ENCODE results near the gene ALG3. TPM values are rescaled to one million over a fixed set of nuclear protein-coding genes. Genes with fewer than 3 reads are reported as not detected.

Gene ALG3
- total and polyA plus RNA-seq, 9 of the 15 experiments (the other 6 are each of a cell fraction or from before 2014, with no cell fraction given) = 37.5 to 107 (median 80.1) TPM

DNA sequence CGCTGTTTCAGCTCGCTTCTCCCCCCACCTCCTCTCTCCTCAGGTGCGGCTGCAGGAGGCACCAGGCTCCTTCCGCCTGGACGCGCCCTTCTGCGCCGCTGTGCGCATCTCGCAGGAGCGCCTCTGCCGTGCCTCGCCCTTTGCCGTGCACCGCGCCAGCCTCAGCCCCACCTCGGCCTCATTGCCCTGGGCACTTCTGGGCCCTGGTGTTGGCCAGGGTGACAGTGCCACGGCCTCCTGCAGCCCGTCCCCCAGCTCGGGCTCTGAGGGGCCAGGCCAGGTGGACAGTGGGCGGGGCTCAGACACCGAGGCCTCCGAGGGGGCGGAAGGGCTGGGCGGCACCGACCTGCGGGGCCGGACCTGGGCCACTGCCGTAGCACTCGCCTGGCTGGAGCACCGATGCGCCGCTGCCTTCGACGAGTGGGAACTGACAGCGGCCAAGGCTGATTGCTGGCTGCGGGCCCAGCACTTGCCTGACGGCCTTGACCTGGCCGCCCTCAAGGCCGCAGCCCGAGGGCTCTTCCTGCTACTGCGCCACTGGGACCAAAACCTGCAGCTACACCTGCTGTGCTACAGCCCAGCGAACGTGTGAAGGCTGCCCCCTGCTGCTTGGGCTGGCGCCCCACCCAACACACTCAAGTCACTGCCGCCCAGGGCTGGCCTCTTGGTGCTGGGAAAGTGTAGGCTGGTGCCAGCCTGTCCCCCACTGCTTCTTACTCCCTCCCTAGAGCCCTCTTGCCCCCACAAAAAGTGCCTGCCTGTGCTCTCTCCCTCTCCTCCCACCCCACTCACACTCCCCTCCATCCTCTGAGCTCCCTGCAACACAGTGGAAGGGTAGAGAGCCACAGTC, 7.1 kb downstream of the ALG3 start (continued):
- no peak for TF ChIP-seq NFATC3 (IDR thresholded peaks at IDR 0.05)
- TF ChIP-seq, protein P1, sequence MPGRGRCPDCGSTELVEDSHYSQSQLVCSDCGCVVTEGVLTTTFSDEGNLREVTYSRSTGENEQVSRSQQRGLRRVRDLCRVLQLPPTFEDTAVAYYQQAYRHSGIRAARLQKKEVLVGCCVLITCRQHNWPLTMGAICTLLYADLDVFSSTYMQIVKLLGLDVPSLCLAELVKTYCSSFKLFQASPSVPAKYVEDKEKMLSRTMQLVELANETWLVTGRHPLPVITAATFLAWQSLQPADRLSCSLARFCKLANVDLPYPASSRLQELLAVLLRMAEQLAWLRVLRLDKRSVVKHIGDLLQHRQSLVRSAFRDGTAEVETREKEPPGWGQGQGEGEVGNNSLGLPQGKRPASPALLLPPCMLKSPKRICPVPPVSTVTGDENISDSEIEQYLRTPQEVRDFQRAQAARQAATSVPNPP (IDR thresholded peaks at IDR 0.05; ENCODE audit: borderline replicate concordance, insufficient read depth, insufficient read length) = no peak
- TF ChIP-seq ZNF140 (CRISPR knock-in tag; IDR thresholded peaks at IDR 0.05) = no peak
- TF ChIP-seq MAFF (IDR thresholded peaks at IDR 0.05; ENCODE audit: low read length) = no peak
- no peak for TF ChIP-seq CREB1 (IDR thresholded peaks at IDR 0.05)
- peak; percentile 37; the same call in 1 of the 2 replicates for TF ChIP-seq CREB1 (CRISPR knock-in tag; IDR thresholded peaks at IDR 0.05)
- peak; percentile 31 to 44; a peak in 1 of 4 replicates for TF ChIP-seq MAZ (CRISPR knock-in tag; conservative IDR thresholded peaks at IDR 0.05 in 1 of 2, IDR thresholded peaks at IDR 0.05 in 1 of 2)
- no peak for TF ChIP-seq STAT5A (IDR thresholded peaks at IDR 0.05; ENCODE audit: borderline replicate concordance, low read length)
- no peak for TF ChIP-seq ARID2 (IDR thresholded peaks at IDR 0.05)
- TF ChIP-seq TEAD2 (tag; IDR thresholded peaks at IDR 0.05) = no peak
- no peak for TF ChIP-seq PBX2 (CRISPR knock-in tag; IDR thresholded peaks at IDR 0.05; ENCODE audit: low read depth)
- no peak for TF ChIP-seq PBX2 (tag; conservative IDR thresholded peaks at IDR 0.05; ENCODE audit: low read depth)
- no peak for TF ChIP-seq SIX5 (IDR thresholded peaks at IDR 0.05; ENCODE audit: borderline replicate concordance in 1 of 2, insufficient read depth in 1 of 2, low read depth in 1 of 2, low read length in 2 of 2)
- no peak for TF ChIP-seq EZH2 (IDR thresholded peaks at IDR 0.05; ENCODE audit: borderline replicate concordance, low read depth, low read length)
- peak; percentile 54 for TF ChIP-seq POLR2B (IDR thresholded peaks at IDR 0.05; ENCODE audit: low read depth, partially characterized antibody)
- no peak for TF ChIP-seq MXD1 (CRISPR knock-in tag; IDR thresholded peaks at IDR 0.05; ENCODE audit: borderline replicate concordance, poor library complexity, severe bottlenecking)
- TF ChIP-seq FOXK2 (conservative IDR thresholded peaks at IDR 0.05 in 1 of 2, IDR thresholded peaks at IDR 0.05 in 1 of 2; ENCODE audit: low read depth in 2 of 2) = no peak
- no peak for TF ChIP-seq PTRF (tag; IDR thresholded peaks at IDR 0.05)
- TF ChIP-seq HNRNPK (IDR thresholded peaks at IDR 0.05; ENCODE audit: low read depth, low read length, poor library complexity, severe bottlenecking) = no peak
- no peak for TF ChIP-seq ZNF354B (CRISPR knock-in tag; IDR thresholded peaks at IDR 0.05)
- TF ChIP-seq OTX1 (CRISPR knock-in tag; IDR thresholded peaks at IDR 0.05) = no peak
- TF ChIP-seq, protein P2, sequence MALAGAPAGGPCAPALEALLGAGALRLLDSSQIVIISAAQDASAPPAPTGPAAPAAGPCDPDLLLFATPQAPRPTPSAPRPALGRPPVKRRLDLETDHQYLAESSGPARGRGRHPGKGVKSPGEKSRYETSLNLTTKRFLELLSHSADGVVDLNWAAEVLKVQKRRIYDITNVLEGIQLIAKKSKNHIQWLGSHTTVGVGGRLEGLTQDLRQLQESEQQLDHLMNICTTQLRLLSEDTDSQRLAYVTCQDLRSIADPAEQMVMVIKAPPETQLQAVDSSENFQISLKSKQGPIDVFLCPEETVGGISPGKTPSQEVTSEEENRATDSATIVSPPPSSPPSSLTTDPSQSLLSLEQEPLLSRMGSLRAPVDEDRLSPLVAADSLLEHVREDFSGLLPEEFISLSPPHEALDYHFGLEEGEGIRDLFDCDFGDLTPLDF (CRISPR knock-in tag; IDR thresholded peaks at IDR 0.05) = no peak
- TF ChIP-seq TRIM28 (IDR thresholded peaks at IDR 0.05) = no peak
- TF ChIP-seq ZNF217 (CRISPR knock-in tag; IDR thresholded peaks at IDR 0.05) = no peak

Measured in K562 (cell line).